ENCODE data around the gene ROBO2.

The ROBO2 gene

DNA sequence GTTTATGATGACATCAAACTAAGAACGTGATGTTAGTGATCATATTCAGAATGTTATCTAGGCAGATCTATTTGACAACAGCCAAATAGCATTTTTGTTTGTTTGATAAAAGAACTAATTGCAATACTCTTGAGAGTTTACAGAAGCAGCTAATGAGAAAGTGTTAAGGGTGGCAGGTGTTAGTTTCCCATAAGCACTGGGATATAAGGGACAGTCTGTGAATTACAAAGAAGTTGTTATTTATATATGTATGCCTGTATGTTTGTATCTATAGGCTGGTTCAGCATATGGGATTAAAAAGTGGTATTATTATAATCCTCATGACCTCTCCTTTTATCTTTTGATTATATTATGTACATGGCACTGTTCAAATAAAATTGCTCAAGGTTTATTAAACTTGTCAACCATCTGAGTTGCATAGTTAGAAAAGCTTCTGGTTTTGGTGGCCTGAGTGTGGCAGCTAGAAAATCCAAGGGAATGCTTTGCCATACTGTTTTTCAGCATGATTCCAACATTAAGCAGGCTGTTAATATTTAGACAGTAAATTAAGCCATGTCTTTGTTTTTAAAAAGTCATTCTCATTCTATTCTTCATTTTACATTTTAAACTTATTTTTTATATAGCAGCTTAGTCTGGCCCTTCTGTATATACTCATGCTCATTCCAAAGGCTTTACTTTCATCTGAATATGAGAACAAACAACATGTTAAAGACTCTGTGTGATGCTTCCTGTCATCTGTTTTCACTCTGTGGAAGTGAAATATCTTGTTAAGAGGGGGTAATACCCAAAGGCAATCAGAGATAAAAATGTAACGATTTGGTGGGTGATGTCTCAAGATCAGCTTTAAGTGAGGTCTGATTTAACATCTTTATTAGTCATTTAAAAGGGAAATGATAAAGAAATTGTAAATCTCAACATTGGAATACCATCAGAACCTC, 13.1 kb downstream of the ROBO2 start:
- peak; percentile 20 for DNase-seq (ENCODE audit: low read depth)

DNA sequence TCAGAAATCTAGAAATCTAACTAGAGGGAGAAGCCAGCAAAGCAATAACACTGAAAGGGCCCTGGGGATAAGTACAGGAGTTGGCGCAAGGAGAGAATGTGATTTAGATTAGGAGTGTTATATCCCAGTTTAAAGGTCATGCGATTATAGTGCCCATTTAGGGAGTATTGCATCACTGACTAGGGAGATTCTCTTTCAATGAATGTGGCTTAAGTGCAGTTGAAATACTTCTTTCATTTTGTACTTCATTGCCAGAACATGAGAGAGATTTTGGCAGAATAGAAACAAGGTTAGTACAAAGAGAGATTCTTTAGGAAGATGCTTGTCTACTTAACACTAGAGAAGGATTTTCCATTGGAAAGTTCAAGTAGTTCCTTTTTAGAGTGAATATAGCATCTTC, 13.9 kb downstream of the ROBO2 start:
- peak; percentile 33 for DNase-seq (ENCODE audit: low read depth)

DNA sequence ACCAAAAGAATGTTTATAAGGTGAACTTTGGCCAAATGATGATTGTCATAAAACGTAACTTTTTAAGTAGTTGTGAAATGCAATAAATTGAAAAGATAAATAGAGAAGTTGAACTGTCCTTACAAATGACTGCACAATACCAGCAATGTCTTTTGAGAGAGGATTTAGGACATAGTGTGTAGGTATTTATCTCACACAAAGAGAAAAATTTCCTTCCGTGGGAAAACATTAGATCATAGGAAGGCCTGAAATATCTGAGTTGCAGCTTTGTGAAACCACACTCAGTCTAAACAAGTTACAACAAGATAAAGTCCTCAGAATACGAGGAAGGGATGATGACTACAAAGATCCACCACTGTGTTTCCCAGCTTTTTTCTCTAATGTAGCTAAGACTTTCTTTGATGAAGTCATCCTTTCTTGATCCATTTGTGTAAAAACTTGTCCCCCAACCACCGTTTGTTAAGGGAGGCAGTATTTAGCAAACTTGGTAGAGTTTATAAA, 16.0 kb downstream of the ROBO2 start:
- DNase-seq (ENCODE audit: low read depth), result peak; percentile 69

DNA sequence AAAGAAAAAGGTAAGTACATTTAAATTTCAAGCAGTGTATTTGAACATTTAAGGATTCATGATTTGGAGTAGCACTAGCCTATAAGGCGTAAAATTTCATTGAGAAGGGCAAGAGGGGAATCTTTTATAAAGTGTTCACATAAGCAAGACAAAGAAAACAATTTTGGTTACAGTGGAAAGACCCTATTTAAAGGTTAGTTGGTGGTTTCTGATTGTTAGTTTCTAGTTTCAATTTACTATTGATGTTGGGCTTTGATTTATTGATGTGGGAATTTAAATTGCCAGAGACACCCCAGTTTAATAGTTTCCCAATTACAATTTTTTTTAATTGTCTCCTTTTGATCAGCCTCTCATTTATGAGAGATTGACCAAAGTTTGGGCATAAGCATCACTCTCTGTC, 19.5 kb downstream of the ROBO2 start:
- DNase-seq (ENCODE audit: low read depth), result no peak

DNA sequence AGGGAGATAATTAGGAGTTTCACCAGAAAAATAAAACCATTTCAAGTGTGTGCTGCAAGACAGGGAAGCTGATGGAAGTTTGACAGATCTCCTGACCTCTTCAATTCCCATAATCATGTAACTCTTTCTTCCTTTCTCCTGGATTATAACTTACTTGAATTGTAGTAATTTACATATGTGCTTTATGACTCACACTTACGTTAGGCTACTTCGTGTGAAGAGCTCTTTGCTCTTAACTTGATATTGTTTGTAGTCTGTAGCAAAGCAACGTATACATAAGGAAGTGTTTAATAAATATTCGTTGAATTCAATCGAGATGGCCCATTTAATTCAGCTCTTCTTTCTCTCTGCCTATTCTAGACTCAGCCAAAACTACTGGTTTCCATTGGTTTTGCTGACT, 23.5 kb downstream of the ROBO2 start:
- DNase-seq (ENCODE audit: low read depth), result no peak

DNA sequence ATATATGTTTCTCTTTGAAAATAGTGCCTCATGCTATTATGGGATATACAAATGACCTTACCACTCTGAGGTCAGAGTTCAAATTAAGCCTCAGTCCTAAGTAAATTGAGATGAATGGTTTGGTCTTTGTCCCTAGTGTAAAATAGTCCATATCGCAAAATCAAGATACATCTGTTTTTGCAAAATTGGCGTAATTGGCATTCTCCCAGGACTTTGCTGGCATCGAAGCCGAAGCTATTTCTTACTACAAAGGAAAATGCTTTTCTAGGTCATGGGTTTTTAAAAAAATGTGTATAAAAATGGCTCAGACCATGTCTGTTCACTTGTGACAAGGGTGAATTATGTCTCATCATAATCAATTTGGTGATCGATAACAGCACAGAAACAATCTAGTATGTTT, 25.9 kb downstream of the ROBO2 start:
- DNase-seq (ENCODE audit: low read depth), result no peak

DNA sequence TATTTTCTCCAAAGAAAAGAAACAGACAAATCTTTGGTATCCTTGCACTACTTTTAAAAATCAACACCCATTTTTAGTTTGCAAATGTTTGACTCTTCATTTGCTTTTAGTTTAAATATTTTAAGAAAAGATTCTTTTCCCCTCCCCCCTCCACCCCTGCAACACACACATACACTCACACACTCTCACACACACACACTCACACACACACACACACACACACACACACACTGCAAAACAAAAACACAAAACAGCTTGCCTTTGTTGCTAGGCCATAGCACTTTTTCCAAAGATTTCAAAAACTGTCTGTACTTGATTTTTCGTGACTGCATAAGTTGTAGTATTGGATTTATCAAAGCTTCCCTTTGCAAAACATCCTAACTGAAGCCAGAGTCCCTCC, 26.9 kb downstream of the ROBO2 start:
- no peak for DNase-seq (ENCODE audit: low read depth)

DNA sequence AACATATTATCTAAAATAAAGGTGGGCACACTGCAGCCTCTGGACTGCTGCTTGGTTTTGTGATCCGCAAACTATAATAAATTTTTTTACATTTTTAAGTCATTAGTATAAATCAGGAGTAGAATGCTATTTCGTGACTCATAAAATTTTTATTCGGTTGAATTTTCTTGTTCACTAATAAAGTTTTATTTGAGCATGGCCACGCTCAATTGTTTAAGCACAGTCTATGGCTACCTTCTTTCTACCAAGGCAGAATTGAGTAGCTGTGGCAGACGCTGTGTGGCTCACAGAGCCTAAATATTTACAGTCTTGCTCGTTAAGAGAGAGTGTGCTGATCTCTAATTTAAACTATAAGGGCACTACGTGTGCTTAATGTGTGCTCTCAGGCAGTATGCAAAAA, 28.9 kb downstream of the ROBO2 start:
- DNase-seq (ENCODE audit: low read depth), result no peak

DNA sequence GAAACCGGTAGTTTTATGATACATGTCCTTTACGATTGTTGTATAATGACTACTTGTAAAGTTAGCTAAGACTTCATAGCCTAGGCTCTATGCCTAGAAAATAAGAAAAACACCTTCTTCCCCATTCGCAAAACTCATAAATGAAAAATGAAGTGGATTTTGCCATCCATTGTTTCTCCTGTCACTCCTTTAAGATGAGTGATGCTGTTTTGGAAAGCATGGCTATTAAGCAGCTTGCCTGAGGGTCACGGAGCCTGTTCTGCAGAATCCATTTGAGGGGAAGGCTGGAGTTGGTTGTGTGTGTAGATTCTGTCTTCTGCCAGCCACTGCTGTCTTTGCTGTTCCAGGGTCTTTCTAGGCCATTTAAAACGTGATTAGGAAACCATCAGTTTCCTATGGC, 31.5 kb downstream of the ROBO2 start:
- DNase-seq (ENCODE audit: low read depth), result no peak

DNA sequence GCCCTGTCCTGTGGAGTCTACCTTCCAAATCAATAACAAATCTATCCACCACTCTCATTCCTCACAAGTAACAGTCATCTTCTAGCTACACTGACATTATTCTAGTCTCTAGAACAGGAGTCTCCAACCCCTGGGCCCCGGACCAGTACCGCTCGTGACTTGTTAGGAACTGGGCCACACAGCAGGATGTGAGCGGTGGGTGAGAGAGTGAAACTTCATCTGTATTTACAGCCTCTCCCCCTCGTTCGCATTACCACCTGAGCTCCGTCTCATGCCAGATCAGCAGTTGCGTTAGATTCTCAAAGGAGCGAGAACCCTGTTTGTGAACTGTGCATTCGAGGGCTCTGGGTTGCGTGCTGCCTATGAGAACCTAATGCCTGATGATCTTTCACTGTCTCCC, 31.9 kb downstream of the ROBO2 start:
- no peak for DNase-seq (ENCODE audit: low read depth)

DNA sequence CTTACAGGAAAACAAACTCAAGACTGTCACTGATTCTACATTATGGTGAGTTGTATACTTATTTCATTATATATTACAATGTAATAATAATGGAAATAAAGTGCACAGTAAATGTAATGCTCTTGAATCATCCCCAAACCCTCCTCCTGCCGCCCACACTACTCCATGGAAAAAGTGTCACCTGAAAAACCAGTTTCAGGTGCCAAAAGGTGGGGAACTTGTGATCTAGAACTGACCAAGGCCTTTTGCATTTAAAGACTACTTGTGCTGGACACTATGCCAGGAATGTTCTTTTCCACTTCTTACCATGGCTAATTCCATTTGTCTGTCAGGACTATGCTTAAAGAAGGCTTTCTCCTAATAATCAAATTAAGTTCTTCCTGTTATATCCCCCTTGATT, 32.3 kb downstream of the ROBO2 start:
- DNase-seq (ENCODE audit: low read depth), result no peak

DNA sequence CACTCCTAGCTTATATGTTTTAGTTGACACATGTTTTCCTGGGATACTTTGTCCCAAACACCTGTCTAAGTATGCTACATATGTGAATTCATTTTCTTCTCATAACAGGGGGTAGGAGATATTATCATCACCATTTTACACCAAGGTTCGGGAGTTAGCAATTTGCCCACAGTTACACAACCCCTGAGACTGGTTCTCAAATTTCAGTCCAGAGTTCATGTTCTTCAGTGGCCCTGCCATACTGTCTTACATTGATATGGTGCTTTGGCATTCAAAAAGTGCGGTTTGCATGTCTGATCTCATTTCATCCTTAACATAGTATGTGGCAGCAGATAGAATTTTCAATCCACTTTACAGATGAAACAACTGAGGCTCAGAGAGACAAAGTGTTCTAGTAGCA, 38.4 kb downstream of the ROBO2 start:
- no peak for DNase-seq (ENCODE audit: low read depth)

DNA sequence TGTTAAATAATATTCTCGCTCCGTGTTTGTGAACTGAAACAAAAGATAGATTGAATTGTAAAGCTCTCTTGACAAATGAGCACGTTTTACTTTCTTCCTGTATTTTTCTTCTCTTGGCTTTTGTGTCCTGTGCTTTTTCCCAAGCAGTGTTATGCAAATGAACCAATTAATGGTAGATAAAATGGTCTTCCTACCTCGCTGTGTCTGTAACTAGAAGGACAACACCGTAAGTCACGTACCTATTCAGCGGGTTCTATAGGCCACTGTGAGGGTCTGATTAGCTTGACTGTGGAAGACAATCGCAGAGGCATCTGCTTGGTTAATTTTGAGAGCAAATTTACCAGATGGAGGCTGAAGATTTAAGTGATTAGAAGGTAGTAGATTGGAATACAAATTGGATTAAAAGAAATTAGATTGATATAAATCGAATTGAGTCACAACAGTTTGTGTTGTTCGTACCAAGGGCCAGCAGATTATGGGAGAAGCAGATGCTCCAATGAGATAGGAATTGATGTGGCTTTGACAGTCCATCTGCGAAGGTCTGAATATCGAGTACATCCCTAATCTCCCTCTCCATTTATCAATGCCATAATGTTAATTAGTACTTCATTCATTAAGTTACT, 40.2 kb downstream of the ROBO2 start:
- no peak for DNase-seq (ENCODE audit: low read depth)

DNA sequence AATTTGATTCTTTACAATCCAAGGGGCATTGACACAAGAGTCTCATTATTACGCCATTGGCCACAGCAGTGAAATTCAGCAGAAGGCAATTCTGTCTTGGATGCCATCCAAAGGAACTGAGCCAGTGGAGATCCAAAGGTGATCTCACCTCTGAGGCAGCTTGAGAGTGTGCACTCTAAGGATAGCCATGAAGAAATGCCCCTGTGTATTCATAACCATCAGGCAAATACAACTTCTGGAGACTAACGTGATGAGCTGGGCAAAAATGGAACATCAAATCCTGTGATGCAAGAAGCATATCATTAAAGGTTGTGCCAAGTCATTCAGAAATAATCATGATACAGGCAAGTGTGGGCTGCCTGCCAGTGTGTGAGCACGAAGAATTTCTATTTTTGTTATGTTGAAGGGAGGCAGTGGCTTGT, 41.4 kb downstream of the ROBO2 start:
- DNase-seq (ENCODE audit: low read depth), result peak; percentile 94

DNA sequence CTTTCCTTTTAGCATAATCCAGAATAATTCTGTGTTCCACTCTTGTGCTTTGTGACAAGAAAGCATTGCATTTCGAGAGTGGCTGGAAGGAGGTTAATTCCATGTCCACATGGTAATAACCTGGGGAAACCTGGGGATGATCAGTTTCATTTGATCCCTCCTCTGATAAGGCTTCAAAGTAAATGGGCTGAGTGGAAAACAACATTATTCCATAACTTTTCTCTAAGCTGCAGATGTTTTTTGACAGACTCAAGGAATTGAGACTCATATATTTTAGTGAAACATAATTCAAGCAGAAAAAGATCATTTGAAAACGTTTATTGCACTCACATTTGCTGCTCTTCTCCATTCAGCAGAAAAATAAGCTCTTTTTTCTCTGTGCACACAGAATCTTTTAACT, 44.6 kb downstream of the ROBO2 start:
- DNase-seq (ENCODE audit: low read depth), result no peak

DNA sequence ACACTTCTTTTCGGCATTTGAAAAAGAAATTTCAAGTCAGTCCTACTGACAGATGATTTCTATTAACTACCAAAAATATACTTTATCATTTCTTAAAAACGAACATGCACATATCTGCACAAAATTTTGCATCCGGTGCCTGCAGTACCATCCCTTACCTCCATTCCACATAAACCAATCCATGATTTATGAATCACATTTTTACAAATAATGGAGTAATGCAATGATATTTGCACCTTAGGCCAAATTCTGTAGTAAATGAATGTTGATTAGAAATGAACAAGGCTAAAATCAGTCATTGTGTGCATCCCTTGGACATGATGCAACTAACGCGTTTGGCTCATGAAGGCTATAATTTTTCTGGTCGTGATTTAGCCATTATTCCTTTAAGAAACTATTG, 46.5 kb downstream of the ROBO2 start:
- no peak for DNase-seq (ENCODE audit: low read depth)

DNA sequence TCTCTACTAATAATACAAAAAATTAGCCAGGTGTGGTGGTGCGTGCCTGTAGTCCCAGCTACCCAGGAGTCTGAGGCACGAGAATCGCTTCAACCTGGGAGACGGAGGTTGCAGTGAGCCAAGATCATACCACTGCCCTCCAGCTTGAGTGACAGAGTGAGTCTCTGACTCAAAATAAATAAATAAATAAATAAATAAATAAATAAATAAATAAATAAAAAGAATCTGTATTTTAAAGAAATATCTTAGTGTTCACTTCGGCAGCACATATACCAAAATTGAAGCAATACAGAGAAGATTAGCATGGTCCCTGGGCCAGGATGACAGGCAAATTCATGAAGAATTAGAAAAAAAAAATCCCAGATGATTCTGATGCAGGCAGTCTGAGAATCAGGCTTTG, 51.9 kb downstream of the ROBO2 start:
- no peak for DNase-seq (ENCODE audit: low read depth)

DNA sequence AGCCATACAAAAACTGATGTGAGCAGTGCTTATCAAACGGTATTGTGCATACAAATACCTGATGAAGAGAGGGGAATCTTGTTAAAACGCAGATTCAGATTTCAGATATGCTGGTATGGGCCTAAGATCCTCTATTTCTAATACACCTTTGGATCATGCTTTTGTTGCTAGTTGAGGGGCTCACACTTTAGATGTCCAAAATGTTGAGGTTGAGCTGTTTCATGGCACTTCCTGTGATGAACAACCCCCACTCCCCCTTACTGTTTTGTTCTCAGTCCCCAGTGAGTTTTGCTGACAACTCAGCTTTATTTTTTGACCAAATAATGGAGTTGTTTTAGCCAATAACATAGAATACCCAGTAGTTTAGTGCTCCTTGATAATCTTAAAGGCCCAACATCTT, 53.2 kb downstream of the ROBO2 start:
- DNase-seq (ENCODE audit: low read depth), result no peak

DNA sequence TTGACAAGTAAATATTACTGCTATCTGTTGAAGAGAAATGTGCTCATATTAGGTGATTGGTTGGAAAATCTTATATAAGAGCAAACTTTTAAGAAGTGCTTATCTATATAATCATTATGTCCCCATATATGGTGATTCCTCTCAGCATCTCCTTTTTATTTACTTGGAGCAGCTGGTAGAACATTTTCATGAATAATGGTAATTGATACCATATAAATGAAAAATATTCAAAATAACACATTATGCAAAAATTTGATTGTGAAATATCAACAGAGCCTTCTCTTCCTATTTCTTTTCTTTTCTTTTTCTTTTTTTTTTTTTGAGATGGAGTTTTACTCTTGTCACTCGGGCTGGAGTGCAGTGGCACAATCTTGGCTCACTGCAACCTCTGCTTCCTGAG, 56.2 kb downstream of the ROBO2 start:
- DNase-seq (ENCODE audit: low read depth), result no peak

DNA sequence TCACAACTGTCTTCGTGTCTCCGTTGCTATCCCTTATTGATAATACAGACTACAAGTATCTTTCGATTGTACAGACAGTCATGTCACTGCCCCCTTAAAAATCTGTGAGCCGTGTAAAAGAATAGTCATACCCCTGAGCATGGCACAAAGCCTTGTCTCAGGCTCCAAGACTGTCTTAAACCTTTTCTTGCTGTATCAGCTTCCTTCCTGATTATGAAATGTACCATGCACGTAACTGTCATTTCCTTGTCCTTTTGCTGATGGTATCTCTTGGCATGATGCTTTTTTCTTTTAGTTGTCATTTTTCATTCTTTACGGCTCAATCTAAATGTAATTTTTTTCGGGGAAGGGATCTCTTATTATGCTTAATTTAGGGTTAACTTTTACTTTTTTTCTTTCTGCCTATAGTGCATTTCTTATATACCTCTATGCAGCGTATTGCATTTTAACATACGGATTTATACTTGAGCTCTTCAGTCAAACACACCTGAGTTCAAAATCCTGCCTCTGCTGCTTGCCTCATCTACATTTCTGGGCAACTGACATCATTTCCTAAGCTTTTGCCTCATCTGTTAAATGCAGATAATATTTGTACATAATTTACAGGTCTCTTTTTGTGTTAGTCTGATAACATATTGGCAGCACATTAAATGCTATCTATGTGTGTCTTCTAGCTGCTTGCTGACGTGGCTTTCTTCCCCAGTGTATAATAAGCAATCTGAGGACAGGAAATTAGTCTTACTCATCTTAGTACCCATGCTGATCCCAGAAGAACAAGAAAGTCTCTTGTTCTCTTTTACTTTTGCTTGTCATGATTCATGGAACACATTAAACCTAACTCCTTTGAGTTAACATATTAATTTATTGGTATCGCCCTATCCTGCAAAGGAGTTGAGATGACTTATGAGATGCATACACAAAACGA, 57.3 kb downstream of the ROBO2 start:
- peak; percentile 80 for DNase-seq (ENCODE audit: low read depth)

DNA sequence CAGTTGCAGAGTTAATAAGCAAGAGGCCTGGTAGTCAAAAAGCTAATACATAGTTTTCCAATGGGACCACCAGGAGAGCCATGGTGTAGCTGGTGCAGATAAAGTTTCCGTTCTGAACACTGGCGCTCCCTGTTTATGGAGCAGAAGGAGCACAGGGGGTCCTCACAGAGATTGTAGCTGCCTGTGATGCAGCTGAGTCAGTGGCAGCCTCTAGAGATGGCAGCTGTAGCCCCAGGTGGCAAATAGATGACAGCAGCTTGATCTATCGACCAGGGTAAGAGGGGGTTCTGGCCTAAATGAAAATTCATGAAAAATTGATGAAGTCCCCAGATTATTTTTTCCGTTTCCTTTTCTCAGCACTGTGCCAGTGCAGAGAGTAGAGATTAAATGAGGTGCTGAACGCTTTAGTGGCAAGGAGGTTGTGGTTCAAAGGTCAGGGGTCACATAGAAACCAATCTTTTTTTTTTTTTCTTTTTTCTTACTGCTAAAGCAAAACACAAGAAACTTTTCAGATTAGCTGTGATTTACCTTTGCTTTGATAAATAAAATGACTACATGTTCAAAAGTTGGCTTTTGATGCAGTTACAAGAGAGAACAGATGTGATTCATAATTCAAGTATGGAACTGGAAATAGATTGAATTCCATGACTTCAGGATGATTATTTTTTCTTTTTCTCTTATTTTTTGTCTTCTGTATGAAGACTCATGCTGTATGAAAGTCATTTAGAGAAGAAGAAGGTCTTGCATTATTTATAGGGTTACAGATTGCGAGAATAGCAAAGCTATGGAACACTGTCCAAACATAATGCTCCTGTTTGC, 63.3 kb downstream of the ROBO2 start:
- peak; percentile 71 for DNase-seq (ENCODE audit: low read depth)

DNA sequence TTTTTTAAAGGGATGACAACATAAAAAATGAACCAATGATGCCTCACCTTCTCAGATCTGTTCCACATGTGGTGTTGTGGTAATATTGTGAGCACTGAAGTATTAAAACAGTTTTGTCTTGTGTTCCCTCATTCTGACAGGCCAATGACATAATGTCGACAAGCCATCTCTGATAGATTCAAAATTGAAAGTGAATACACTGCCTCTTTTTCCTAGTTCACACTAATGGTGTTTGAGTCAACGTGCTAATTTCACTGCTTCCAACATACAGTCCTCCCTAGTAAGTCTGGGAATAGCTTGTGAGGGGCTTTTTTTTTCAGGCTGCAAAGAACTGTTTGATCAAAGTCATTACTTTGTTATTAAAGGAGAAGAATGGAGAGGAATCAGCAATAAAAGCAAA, 82.8 kb downstream of the ROBO2 start:
- no peak for DNase-seq (ENCODE audit: low read depth)

Data from iris pigment epithelial cell (primary cell).